CD4-positive, alpha-beta T cell treated with Interferon alpha-2 for 1 hour (primary cell): ENCODE data around the gene FHIT.

Source experiments
- DNase-seq, 2 donors: peaks; one replicate each; pipeline ENCODE4 v3.0.0-alpha.2; 2020 to 2022

Gene FHIT

DNA sequence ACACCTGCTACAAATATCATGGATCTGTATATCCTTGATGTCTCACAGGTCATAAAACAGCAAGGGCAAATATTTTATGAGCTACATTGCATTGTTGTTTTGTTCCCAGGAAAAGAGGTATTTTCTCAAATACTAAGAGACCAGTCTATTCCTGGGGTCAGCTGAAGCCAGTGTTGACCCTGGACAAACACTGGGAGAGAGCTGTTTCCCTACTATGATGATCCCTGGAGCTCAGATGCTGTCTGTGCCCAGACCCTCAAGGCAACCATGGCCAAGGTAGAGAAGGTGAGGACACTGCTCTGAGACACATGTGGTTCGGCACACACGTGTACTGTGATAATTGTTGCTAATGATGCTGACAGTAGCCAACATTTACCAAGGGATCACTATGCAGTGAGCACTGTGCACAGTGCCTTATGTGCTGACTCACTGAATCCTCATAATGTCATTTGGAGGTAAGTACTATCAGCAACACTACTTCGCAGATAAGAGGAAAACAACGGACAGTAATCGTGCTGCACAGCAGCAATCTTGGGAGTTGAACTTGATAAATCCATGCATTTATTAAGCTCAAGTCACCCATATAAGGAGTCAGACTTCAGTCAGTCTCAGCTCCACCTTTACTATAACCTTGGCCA lies 943.6 kb downstream of the FHIT start:
- no peak for DNase-seq

DNA sequence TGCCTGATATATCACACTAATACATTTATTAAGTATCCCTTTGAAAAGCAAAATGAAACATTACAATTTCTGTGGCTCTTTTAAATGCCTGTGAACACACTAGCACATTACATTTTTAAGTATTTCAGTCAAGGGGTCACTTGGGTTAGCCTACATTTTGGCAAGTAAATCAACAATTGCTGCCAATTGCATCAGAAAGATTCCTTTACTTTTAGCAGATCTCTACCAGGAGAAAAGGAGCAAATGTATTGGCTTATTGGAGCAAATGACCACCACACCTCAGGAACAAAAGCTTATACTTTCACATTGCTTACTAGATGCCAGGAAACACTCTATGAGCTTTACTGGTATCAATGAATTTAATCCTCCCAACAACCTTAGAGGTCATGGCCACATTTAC lies 947.1 kb downstream of the FHIT start:
- DNase-seq = no peak

DNA sequence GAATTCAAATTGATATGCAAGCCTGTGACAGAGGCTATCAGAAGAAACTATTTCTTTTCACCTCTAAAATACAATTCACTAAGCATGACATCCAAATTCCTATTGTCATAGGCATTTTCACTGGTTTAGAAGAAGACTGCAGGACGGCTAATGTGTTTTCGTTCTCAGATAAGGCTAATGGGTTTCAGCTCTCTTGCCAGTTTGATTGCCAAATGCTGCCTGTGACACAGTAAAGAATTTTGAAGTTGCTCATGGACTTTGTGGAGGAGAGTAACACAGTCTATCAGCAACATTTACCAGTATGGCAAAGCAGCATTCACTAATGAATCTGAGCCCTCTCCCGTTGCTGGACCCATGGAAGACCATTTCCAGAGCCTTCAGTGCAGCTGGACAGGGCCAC lies 948.1 kb downstream of the FHIT start:
- no peak for DNase-seq

DNA sequence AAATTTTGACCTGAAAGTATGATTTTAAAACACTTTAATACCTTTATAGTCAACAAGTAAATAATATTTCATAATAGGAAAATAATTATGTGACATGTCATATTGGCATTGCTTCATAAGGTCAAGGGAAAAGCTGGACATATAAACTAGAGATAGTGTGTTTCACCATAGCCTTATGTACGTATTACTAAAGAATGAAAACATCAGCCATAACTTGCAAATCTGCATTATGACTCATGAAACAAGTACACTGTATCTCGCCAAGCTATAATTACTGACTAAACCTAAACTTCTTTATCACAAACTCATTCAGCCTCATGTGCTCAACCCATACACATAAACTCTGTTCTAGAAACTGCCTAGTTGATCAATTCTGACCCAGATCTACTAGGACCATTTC lies 950.1 kb downstream of the FHIT start:
- no peak for DNase-seq

DNA sequence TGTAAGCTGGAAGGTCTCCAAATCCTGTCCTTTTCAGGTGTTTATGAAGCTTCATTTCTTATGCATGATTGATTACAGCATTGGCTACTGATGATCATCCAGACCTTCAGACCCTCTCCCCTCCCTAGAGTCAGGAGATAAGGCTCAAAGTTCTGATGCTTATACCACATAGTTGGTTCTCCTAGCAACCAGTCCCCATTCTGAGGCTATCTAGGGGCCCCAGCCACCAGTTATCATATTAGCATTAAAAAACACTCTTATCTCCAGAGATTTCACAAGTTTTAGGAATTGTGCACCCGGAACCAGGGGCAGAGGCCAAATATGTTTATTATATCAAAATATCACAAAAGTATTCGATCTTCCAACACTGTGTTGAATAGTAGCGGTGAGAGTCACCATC lies 953.1 kb downstream of the FHIT start:
- no peak for DNase-seq

DNA sequence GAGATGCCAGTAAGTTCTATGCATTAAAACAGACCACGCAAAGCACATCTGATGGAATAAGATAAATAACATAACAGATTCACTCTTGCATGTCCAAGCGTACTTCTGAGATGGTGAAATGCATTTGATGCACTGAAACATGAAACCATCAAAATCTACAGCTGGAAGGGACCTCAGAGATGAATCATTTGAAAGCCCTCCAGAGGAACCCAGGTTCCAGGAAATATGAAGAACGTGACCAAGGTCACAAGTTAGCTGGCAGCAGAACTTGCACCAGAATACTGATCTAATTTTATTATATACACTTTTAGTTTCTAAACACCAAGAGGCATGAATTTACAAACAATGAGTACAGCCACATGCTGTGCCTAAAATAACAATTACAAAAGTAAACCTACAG lies 957.1 kb downstream of the FHIT start:
- DNase-seq = no peak

DNA sequence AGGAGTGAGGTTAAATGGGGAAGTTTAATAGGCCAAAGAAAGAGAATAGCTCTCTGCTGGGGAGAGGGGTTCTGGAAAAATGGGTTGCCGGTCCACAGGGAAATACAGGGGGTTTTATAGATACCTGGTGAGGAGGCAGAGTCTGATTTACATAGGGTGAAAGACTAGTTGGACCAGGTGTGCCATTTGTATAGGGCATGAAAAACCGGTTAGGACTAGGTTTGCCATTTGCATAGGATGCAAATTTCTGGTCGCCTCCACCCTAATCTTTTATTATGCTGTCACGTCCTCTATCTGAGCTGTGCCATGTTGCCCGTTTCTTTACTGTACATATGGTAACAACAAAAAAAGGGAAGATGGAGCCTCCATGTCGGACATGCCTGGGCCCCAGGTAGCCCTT lies 960.1 kb downstream of the FHIT start:
- no peak for DNase-seq

DNA sequence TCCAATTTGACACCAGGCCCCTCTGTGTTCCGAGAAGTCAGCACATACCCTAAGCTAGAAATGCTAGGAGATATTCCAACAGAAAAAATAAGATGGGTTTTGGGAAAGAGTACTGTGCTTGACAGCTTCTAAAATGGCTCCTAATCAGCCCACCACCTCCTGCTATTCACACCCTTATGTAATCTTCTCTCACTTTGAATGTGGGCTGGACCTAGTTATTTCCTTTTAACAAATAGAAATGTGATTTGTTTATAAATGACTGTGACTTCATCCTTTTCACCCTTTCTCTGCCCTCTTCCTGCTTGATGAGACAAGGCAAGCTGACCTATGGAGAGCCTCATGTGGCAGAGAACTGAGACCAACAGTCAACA lies 961.1 kb downstream of the FHIT start:
- DNase-seq = no peak

DNA sequence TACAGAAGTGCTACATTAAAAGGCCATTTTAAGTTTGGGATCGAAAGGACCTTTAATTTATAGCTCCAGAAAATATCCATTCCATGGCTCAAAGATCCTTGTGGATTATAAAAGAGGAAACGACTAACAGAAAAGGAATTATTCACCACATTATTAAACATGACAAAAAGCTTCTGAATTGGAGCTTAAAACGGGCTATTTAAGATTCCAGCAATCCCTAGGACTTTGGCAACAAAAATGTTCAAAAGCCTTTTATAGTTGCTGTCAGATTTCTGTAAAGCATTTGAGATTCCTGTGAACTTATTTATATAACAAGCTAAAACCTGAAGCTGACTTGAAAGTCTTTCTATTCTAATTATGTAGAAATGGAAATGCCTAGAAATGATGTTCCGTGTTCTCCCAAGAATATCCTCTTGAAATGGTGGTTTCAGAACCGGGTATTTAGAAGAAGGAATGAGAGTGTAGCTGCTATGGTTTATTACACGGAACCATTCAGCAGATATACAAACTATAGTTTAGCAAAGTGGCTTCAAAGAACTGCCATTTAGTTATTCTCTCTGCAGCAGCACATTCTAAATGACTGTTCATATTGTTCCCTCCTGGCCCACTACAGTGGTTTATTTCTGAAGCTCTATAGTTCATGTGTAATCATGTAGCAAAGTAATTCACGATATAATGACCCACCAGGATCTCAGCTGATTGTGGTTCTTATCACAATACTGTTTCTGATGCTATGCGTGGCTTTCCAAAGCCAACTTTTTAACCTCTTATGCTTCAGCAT lies 961.7 kb downstream of the FHIT start:
- DNase-seq = no peak

DNA sequence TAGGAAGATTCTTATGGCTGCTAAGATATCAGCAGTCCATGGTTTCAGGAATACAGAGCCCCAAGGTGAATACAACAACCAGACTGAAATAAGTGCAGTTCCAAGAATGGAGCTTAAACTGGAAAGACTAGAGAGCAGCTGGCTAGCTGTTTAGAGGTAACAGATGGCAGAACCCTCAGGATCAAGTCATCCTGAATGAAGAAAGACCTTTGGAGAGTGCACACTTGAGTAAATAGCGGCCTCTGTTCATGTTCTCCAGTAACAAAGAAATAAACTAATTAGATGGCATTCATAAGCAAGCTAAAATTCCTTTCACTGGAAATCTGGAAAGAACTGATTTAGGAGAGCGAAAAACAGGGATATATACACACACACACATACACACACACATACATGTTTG lies 968.4 kb downstream of the FHIT start:
- DNase-seq = no peak

DNA sequence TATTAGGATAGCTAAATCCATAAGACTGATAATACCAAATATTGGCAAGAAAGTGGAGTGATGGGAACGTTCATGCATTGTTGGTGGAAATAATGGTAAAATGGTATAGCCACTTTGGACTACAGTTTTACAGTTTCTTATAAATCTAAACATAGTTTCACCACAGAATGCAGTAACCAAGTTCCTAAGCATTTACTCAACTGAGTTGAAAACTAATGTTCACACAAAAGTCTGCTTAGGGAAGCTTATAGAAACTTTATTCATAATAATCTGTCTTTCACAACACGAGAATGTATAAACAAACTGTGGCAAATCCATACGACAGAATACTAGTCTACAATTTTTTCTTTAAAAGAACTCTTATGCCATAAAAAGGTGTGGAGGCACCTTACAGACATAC lies 969.3 kb downstream of the FHIT start:
- no peak for DNase-seq

DNA sequence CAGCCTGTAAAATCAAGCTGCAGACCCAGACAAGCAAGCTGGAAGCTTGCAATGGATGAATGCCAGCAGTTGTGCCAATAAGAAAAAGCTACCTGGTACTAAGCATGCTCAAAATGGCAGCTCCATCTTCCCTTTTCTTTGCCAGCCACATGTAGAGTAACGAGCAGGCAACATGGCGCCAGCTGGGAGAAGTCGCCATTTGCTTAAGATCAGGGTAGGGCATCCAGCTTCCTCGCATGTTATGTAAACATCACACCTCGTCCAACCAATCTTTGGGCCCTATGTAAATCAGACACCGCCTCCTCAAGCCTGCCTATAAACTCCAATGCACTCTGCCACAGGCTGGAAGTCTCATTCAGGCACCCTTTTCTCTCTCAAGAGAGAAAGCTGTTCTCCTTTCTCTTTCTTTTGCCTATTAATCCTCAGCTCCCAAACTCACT lies 973.9 kb downstream of the FHIT start:
- no peak for DNase-seq

DNA sequence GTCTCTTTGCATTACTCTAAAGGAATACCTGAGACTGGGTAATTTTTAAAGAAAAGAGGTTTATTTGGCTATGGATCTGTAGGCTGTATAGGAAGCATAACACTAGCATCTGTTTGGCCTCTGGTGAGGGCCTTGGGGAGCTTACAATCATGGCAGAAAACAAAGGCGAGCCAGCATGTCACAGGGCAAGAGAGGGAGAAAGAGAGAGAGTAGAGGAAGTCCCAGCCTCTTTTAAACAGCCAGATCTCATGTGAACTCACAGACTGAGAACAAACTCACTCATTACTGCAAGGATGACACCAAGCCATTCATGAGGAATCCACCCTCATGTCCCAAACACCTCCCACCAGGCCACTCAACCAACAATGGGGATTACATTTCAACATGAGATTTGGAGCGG lies 974.6 kb downstream of the FHIT start:
- no peak for DNase-seq

DNA sequence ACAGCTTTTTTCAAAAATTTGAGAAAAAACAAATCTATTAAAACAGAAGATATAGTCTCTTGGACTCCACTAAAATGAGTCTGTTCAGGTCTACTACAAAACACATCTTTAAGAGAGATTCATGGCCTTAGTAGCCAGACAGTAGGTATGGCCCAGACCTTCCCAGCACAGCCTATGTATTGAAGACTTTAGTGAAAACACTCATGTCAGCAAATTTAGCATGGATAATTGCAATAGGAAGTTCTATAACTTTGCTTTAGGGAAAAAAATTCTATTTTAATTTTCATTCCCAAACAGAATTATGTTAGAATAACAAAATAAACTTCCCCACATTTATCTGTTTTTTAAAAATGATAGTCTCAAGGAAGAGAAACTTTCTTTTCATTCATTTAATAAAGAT lies 976.6 kb downstream of the FHIT start:
- no peak for DNase-seq

DNA sequence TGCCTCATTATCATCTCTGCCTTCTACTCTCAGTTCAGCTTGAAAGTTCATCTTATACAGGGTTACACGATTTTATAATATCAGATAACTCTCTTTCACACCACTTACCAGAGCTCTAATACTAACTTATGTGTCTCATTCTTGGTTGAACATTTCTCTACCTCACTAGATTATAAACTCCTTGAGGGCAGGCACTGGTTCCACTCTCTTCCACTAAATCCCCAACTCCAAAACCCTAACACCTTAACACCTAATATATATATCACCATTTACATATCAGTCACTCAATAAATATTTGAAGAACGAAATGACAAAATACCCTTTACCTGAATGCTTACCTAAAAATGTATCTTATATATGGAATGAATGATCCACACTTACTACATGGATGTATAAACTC lies 977.2 kb downstream of the FHIT start:
- no peak for DNase-seq

DNA sequence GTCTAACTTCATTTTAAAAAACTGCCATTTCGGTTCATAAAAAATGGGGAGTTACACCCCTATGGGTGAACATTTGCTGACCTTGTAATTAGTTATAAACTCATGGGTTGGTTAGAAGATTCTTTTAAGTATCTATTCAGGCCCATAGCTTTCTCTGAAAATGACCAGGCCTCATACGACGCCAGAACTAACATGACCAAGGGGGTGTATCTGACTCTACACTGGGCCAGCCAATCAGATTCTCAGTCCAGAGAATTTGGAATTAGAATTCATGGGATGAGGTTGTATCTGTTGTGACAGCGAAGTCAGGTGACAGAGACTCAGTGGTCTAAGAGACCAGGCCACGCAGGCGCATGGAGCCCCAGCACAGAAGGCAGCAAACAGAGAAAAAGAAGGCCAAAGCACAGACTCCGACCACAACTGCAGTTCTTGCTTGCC lies 981.4 kb downstream of the FHIT start:
- DNase-seq = no peak

DNA sequence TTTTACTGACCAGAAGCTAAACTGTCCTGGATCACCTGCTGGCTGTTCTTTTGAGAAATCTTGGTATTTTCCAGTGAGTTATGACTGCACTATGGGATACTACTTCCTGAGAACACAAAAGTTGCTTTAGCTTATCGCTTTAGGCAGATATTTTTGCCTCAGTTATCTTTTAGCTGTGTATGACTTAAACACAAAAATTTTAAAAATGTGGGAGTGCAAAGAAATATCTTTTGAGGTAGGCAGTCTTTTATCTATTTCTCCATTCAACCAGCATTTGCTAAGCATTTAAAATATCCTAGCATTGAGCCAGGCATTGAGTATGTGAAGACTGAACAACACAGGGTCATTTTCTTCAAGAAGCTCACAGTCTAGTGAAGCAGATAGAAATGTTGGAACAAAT lies 981.9 kb downstream of the FHIT start:
- no peak for DNase-seq

DNA sequence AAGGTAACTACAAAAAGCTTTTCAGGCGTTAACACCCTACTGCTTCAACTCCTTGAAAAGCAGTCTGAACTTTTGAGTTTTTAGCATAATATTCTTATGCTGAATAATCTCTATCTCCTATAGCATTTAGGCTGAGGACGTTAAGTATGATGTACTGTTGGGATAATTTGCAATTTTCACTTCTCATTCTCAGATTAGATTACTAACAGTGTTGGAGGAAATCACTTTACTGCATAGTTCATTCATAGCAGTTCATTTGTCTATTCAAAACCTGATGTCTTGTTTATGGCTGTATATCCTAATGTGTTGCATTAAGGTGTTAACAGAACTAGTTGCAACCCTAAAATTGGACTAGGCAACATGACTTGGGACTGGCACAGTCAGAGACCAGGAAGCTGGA lies 983.1 kb downstream of the FHIT start:
- no peak for DNase-seq

DNA sequence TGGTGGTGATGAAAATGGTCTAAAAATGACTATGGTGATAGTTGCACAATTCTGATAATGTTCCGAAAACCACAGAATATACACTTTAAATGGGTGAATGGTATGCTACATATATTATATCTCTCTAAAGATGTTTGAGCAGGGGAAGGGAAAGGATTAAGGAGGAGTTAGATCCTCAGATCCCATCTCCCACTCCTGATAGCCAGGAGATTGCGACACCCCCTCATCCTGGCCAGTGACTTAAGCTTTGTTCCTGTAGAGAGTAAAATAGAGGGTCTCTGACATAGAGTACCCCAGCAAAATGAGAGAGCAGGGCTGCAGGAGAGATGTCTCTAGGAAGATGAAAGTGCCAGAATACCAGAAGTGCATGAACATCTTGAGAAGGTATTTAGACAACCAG lies 984.8 kb downstream of the FHIT start:
- no peak for DNase-seq

DNA sequence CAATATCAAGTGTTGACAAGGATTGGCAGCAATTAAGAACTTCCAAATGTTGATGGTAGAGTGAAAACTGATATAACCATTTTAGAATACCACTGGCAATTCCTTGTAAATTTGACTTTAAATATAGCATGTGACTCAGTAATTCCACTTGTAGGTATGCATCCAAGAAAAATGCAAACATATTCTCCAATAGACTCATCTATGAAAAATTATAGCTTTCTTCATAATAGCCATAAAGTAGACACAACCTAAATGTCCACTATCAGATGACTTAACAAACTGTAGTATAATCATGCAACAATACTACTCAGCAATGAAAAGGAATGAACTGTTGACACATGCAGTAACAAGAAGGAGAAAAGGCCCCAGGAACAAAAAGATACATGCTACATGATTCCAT lies 988.1 kb downstream of the FHIT start:
- DNase-seq = no peak

DNA sequence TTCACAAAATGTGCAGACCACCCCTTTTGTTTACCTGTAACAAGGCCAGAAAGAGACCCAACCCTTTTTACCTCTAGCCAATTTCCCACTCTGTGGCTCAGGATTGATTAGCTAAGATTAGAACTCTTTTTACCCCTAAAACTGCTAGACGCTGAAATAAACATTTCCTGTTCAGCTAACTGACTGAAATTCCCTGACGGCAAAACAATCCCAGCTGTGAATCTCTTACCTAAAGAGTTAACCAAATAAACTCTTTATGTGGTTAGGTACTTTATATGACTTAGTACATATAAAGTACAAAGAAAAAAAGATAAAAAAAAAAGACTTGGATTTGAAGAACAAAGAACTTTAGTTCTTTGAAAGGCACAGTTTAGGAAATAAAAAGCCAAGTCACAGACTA lies 988.7 kb downstream of the FHIT start:
- DNase-seq = no peak

DNA sequence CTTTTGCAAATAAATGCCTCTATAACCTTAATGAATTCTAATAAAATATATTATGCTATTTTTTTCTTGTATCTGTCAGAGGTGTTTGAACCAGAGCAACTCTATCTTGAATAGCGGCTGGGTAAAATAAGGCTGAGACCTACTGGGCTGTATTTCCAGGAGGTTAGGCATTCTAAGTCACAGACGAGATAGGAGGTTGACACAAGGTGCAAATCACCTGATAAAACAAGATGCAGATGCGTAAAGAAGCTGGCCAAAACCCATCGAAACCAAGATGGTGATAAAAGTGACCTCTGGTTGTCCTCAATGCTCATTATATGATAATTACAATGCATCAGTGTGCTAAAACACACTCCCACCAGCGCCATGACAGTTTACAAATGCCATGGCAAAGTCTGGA lies 990.7 kb downstream of the FHIT start:
- no peak for DNase-seq

DNA sequence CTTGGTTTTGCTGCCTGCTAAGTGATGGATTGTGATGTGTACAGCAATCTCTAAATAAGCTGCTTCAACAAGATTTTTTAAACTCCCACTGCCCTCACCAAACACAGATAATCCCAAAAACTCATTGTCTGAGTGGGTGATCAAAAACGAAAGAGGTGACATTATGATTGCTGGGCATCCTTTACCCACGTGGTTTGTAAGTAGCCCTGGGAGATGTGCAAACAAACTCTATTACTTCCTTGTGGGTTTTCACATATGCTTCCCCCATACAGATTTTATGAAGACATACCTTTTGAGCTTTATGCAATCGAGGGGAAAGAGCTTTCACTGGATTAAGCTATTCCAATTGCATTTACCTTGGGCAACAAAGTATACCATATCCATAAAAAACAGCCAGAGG lies 1000.4 kb downstream of the FHIT start:
- no peak for DNase-seq

DNA sequence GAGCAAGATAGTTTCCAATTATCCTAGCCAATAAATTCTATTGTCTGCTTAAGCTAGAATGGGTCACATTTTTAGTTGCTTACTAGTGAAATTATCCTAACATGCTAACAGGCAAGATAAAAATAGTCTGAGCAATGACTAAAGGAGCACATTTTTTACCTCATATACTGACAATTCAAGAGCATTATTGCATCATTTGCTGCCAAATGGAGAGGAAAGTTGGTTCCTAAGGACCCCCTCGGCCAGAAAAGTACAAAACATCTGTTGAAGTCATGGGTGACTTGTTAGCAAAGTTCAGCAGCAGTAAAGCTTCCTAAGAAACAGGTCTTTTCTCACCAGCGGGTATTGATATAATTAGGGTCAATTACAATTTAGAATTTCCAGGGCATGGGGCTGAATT lies 1001.0 kb downstream of the FHIT start:
- DNase-seq = no peak

DNA sequence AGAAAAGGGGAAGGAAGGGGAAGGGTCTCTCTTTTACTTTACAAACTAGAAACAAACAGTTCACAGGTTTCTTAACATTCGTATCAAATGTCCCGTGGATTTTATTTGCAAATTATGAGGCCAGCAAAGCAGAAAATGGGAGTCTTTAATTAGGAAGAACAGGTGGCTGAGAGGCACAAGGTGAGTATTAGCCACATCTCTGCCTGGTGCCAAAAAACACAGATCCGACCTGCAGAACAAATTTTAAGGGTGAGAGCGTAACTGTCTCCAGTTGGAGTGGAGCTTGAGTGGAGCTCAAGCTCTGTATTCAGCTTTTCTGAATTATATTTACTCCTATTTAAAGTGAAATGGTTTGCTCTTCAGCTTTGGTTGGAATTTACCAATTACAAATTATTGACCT lies 1004.9 kb downstream of the FHIT start:
- no peak for DNase-seq
